Kidney (tissue), 14 donors: ENCODE measurements around the gene PDE6B. TPM values are rescaled to one million over a fixed set of nuclear protein-coding genes. Genes with fewer than 3 reads are reported as not detected.

Source experiments
- DNase-seq, 5 donors: peaks; one replicate each; pipeline ENCODE4 v3.0.0-alpha.2; 2013 to 2020
- FAIRE-seq: peaks from 2 replicates; lab custom pipeline; 2012; peaks lifted over from hg19 to GRCh38; lab: Jason Lieb, UNC
- H3K27ac ChIP-seq, 2 donors: one replicate each; pipeline ENCODE4 v1.7.0; 2013; ENCODE audit warnings: low read depth in 2 of 2, low read length in 2 of 2, inconsistent platforms in 1 of 2
- H3K27me3 ChIP-seq: one replicate; pipeline ENCODE4 v1.7.1; 2013; ENCODE audit warnings: low read length, inconsistent platforms; ENCODE audit not compliant: control insufficient read depth, insufficient read depth
- H3K36me3 ChIP-seq, 3 donors: one replicate each; pipeline versions ENCODE4 v1.7.0 to v1.7.1; 2013; ENCODE audit warnings: low read length in 3 of 3, control low read depth in 1 of 3, inconsistent platforms in 1 of 3; ENCODE audit not compliant: insufficient read depth in 3 of 3, control insufficient read depth in 2 of 3
- H3K4me1 ChIP-seq, 3 donors: one replicate each; pipeline versions ENCODE4 v1.7.0 to v1.7.1; 2013; ENCODE audit warnings: low read length in 3 of 3, inconsistent platforms in 1 of 3, low read depth in 1 of 3; ENCODE audit not compliant: control insufficient read depth in 2 of 3, insufficient read depth in 2 of 3
- H3K4me3 ChIP-seq, 3 donors: one replicate each; pipeline versions ENCODE4 v1.7.0 to v1.8.1; 2013; ENCODE audit warnings: low read length in 3 of 3, control low read depth in 1 of 3, inconsistent platforms in 1 of 3
- H3K9ac ChIP-seq, 3 donors: one replicate each; pipeline versions ENCODE4 v1.7.0 to v1.7.1; 2013; ENCODE audit warnings: low read length in 3 of 3, control low read depth in 1 of 3, inconsistent platforms in 1 of 3
- H3K9me3 ChIP-seq, 3 donors: one replicate each; pipeline versions ENCODE4 v1.7.0 to v1.7.1; 2013; ENCODE audit warnings: low read length in 3 of 3, control low read depth in 1 of 3, inconsistent platforms in 1 of 3; ENCODE audit not compliant: control insufficient read depth in 2 of 3, insufficient read depth in 1 of 3
- CTCF ChIP-seq: IDR thresholded peaks from 3 replicates; pipeline ENCODE4 v1.5.1; 2012; ENCODE audit warnings: mild to moderate bottlenecking, moderate library complexity, borderline replicate concordance; ENCODE audit not compliant: insufficient read depth; ENCODE audit errors: extremely low read depth
- intact Hi-C: fragments of 100-400 bp; cut with DNase I; formaldehyde crosslinking; loops from one replicate; pipeline ENCODE4 v1.11.1; 2022
- polyA plus RNA-seq: library from polyadenylated mRNA; stranded (reverse); fragments of 350-450 nt; fragmentation: Illumina TruSeq; extraction: RNeasy Lipid Tissue Mini Kit (QIAGEN cat#74804); gene quantifications from one replicate; pipeline ENCODE4 v1.2.3, GENCODE V29; 2014; ENCODE audit warnings: low read depth, low replicate concordance; ENCODE audit not compliant: insufficient read depth
- total RNA-seq: library from RNA; stranded (reverse); fragmentation: NEBNext Ultra II Directional; extraction: Animal tissue kit (Norgen Biotek cat#: 25700); gene quantifications from one replicate; pipeline ENCODE4 v1.2.1, GENCODE V29; 2021
- donor health status: control.
- donor health status: control.
- donor health status: control.
- donor health status: control.
- donor health status: control.
- donor health status: DM: yes; HTN: yes; CAD: no.
- donor health status: Normal renal cell carcinoma (clear cell type).

The PDE6B gene
- total and polyA plus RNA-seq, 2 donors from 2014 or later = 10.7 to 10.8 TPM

- Histone ChIP-seq H3K9ac (no peak overlapping the region), H3K27me3 (no peaks in the 10 kb centered on the region), H3K4me1 (peaks cover 0 to 25% (median 0%) of the 10 kb centered on the region in 3 donors), H3K36me3 (no peaks in the 10 kb centered on the region), H3K4me3 (no peak overlapping the region), H3K9me3 (no peaks in the 10 kb centered on the region), H3K27ac (no peak overlapping the region)
- intact Hi-C loops = no loop called here
- FAIRE-seq (no peak), DNase-seq (no peak)
- no peak for TF ChIP-seq CTCF
Observed at GRCh38 chr4:709348-709747, 84.0 kb downstream of the PDE6B start.

DNA sequence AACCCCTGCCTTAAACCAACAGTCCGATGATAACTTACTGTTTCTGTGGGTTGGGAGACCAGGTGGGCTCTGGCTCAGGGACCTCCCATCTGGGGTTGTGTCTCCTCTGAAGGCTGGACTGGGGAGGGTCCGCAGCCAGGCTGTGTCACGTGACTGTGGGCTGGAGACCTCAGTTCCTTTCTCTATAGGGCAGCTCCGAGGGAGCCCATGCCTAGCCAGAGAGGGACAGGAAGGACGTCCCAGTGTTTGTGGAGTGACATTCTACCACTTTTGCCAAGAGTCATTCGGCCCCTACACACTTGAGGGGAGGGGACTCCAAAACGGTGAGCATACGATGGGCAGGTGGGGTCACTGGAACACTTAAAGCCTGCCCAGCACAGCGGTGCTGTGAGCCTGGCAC is 84.7 kb downstream of the PDE6B start:
- intact Hi-C loops = no loop called here
- H3K27me3 ChIP-seq = no peaks in the 10 kb centered on the region
- no peaks in the 10 kb centered on the region for H3K36me3 ChIP-seq
- H3K4me3 ChIP-seq = no peak overlapping the region
- no peaks in the 10 kb centered on the region for H3K9me3 ChIP-seq
- DNase-seq (no peak), FAIRE-seq (no peak)
- H3K4me1 ChIP-seq = peaks cover 0 to 22% (median 0%) of the 10 kb centered on the region in 3 donors
- no peak for TF ChIP-seq CTCF
- H3K27ac ChIP-seq = no peak overlapping the region
- no peak overlapping the region for H3K9ac ChIP-seq

DNA sequence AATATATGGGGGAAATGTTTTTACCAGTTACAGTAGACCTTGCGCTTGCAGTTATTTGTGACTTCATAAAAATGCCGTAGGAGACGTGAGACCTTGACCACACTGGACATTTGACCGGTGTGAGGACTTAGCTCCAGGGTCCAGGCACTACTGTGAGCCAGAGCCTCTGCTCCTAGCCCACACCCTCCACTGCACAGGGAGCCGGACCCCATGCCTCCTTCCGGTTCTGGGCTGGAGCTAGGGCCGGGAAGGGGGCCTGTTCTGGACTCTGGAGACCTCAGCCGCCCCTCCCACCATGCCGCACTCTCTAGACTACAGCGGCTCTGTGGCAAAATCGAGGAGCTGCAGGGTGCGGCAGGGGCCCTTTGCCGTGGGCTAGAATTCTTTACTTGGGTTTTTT is 85.5 kb downstream of the PDE6B start:
- FAIRE-seq (no peak), DNase-seq (no peak)
- H3K4me3 ChIP-seq = no peak overlapping the region
- no peak for TF ChIP-seq CTCF
- intact Hi-C loops = no loop called here
- no peaks in the 10 kb centered on the region for H3K36me3 ChIP-seq
- no peaks in the 10 kb centered on the region for H3K27me3 ChIP-seq
- H3K9ac ChIP-seq = no peak overlapping the region
- no peaks in the 10 kb centered on the region for H3K9me3 ChIP-seq
- peaks cover 0 to 20% (median 0%) of the 10 kb centered on the region in 3 donors for H3K4me1 ChIP-seq
- no peak overlapping the region for H3K27ac ChIP-seq

DNA sequence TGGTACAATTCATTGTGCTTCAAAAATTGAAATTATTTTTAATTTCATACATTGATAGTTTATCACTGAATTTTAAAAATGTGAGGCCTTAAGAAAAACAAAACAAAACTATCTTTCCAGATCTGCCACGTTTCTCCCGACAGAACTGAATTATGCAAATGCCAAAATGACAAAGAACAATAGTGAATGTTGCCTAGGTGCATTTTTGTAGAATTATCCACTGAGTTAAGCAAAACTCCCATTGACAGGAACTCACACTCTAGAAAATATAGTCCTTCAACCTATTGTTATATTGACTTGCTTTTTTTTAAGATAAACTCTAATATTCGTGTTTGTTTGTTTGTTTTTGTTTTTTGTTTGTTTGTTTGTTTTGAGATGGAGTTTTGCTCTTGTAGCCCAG is 86.7 kb downstream of the PDE6B start:
- peaks cover 0 to 15% (median 0%) of the 10 kb centered on the region in 3 donors for H3K4me1 ChIP-seq
- no peak for DNase-seq
- intact Hi-C loops = no loop called here
- no peak overlapping the region for H3K9ac ChIP-seq
- H3K4me3 ChIP-seq = no peak overlapping the region
- no peak overlapping the region for H3K27ac ChIP-seq
- no peak for TF ChIP-seq CTCF
- no peaks in the 10 kb centered on the region for H3K27me3 ChIP-seq
- FAIRE-seq = no peak
- H3K36me3 ChIP-seq = no peaks in the 10 kb centered on the region
- no peaks in the 10 kb centered on the region for H3K9me3 ChIP-seq
